ENCODE data around the gene XXYLT1.
A peak's percentile ranks its signal among the peaks of the same experiment; 100 is the strongest.
"Not testable (repeated sequence)": the region's sequence is repeated elsewhere in the genome, so short reads cannot be mapped to it uniquely, and the experiment has no call there.

XXYLT1 gene

DNA sequence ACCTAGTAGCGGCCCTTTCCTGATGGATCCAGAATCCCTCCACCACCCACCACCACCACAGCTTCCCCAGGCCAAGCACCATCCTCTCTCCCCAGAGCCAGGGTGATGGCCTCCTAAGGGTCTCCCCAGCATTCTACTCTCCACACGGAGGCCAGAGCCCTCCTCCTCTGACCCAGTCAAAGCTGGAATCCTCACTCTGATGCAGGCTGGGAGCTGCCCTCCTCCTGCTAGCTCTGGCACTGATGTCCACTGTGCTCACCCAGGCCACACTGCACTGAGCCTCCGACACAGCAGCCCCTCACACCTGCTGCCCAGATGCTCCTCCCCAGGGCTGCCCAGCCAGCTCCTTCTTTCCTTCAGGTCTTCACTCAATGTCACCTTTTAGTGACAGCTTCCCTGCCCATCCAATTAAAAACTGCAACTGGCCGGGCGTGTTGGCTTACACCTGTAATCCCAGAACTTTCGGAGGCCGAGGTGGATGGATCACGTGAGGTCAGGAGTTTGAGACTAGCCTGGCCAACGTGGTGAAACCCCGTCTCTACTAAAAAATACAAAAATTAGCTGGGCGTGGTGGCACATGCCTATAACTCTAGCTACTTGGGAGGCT is 21.0 kb downstream of the XXYLT1 start:
- DNase-seq = no peak

DNA sequence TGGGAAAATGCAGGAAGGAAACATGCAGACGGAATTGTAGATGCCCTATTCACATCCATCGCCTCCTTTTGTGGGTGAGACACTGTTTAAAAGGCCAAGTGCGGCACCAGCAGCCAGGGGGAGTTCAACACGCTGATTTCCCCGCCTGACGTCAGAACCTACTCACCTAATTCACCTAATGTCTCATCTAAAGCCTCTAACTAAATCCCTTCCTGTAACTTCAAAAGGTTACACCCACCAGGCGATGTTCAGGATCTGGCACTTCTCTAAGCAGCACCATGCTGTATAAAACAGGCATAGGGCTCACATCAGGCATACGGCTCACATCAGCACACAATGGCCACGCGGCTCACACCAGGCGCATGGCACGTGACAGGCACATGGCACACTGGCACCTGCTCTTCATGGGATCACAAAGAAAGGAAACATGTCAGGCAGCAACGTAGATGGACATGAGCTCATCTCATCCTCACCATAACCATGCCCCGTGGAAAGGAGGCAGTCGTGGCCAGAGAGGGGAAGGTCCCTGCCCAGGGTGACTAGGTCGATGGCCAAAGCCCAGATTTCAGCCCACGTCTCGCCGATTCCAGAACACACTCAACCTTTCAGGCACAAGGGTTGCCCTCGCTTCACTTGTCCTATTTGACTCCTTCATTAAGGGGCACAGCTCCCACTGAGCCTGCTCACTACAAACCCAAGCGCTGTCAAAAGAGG is 21.7 kb downstream of the XXYLT1 start:
- DNase-seq = no peak

DNA sequence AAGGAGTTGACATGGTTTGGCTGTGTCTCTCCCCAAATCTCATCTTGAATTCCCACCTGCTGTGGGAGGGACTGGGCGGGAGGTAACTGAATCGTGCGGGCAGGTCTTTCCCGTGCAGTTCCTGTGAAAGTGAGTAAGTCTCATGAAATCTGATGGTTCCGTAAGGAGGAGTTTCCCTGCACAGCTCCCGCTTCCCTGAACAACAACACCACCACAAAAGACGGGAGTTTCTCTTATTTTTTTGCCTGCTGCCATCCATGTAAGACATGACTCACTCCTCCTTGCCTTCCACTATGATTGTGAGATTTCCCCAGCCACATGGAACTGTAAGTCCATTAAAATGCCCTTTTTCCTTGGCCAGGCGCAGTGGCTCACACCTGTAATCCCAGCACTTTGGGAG is 22.7 kb downstream of the XXYLT1 start:
- DNase-seq = no peak

DNA sequence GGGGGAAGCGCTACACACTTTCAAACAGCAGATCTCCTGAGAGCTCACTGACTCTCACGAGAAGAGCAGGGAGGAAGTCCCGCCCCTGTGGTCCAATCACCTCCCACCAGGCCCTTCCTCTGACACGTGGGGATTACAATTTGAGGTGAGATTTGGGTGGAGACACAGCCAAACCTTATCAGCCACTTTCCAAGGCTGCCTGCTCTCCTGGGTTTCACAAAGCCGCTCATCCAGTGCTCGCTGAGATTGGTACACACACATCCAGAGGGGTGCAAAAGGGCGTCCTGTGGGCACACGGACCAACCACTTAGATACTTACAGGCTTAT is 23.1 kb downstream of the XXYLT1 start:
- DNase-seq = no peak

DNA sequence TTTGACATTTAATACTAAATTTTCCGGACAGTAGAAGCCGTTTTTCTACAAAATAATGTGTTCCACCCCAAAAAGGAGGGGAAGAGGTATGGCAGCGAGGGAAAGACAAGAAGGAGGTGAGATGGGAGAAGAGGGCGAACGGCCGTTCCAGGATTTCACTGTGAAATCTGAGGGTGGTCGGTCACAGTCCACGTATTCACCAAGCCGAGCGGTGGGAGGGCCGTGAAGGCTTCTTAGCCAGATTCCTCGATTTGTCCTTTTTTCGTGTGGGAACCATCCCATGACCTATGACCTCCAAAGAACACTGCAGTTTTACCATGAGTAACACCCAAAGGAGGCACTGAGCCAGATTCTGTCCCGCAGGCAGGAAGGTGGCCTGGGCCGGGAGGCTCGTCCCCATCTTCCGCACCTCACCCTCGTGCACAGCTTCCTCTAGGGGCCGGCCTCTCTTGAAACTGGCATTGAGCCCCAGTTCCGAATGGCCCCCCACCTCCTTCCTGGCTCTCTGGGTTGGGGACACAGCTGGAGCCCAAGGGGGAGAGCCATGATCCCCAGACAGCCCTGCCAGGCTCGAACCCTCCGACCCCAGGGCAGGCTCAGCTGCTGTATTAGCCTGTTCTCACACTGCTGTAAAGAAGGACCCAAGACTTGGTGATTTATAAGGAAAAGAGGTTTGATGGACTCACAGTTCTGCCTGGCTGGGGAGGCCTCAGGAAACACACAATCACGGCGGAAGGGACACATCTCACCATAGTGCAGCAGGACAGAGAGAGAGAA is 23.7 kb downstream of the XXYLT1 start:
- DNase-seq = no peak

DNA sequence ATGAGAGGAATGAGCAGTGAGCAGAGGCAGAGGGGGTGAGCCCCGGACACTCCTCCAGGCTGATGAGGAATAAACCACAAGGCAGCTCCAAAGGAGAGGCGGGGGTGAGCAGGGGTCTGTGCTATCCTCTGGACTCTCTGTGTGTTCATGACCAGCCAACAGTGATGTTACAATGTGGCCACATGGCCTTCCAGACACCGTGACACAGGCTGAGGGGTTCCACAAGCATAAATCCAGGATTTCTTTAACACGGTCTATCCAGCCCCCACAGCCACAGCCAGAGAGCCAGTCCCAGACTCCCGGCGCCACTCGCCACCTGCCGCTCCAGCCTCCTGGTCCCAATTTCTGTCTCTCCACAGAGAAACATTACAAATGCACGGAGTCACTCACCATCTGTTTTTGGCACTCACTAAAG is 24.4 kb downstream of the XXYLT1 start:
- no peak for DNase-seq

DNA sequence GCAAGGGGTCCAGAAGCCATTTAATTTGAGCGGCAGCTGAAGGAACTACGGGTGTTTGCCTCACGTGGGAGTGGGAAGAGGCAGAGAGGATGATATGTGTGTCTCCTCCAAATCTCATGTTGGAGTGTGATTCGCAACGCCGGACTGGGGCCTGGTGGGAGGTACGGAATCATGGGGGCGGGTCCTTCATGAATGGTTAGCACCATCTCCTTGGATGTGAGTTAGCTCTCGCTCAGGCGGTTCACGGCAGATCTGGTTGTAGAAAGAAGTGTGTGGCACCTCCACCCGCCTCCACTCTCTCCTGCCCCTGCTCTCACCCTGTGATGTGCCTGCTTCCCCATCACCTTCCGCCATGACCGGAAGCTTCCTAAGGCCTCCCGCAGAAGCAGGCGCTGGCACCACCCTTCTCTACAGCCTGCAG is 25.4 kb downstream of the XXYLT1 start:
- no peak for DNase-seq

DNA sequence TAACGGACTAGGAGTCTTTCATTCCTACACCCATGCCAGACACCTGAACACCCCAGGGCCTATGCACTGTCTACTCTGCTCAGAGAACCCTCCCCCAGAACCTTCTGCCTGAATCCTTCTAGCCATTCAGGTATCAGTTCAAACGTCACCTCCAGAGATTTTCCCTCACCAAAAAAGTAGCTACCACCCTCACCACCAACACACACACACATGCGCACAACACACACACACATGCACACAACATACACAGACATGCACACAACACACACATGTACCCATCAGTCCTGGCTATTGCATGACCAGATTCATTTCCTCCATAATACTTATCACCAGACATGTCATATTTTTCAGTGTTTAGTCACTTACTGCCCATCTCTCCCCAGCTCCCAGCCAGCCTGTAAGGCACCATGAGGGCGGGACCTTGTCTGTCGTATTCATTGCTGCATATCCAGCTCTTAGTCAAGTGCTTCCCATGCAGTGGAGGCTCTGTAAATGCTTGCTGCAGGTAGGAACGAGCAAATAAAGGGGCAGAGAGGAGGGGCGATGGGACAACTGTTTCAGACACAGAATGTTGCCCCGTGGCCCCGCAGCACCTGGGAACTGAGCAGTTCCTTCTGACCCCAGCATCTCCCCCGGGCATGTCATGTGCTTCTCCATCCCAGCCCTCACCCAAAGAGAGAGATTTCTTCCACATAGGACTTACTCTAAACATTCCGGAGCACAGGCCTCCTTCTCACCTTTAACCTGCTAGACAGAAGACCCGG is 29.2 kb downstream of the XXYLT1 start:
- no peak for DNase-seq

DNA sequence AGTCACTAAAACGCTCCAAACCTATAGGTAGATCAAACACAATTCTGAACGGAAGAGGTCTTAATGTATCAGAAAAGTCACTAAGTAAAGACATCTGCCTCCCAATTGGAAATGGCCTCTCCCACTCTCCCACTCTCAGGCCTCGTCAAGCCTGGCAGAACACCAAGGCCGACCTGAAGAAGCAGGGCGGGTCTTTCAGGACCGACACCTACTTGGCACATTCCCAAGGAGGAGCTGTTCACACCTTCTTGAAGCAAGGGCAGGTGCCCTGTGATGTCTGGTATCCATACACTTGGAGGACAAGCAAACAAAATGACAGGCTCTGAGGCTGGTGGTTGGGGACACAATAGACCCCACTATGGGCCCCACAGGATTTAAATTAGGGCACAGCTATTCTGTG is 30.0 kb downstream of the XXYLT1 start:
- DNase-seq = no peak

DNA sequence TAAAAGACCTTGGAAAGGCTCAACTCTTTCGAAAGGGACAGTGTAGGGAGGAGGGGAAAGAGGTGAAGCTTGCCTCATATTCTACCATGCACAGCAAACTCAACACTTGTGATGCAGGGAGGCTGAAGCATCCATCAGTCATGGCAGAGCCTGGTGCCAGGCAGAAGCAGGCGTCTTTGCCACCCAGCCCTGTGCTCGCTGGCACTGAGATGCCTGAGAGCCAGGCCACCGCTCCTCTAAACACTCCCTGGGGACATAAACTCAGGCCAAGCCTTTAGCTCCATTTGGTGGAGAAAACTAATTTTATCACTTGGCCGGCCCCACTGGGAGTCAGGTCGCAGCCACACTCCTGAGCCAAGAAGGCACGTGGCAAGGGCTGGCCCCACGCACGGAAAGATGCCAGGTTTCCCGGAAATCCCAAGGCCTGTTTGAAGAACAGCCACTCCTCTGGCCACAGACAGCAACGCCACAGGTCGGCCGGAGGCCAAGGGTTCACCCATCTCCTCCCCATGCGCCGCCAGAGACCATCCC is 30.7 kb downstream of the XXYLT1 start:
- no peak for DNase-seq

DNA sequence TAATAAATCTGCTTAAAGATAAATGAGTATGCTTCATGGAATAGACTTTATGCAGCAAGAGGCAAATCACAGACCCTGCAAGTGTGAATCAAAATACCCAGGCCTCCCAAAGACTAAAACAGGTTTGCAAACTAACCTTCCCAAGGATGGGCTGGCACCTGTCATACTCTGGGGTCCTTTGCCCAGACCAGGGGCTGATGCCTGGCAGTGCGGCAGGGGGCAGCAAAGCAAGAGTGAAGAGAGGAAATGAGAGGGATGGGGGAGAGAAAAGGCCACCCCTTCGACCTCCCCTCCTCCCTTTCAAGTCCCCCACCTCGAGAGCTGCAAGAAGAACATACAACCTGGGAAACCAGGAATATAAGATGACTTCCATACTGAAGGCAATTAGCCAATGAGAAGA is 31.8 kb downstream of the XXYLT1 start:
- no peak for DNase-seq

DNA sequence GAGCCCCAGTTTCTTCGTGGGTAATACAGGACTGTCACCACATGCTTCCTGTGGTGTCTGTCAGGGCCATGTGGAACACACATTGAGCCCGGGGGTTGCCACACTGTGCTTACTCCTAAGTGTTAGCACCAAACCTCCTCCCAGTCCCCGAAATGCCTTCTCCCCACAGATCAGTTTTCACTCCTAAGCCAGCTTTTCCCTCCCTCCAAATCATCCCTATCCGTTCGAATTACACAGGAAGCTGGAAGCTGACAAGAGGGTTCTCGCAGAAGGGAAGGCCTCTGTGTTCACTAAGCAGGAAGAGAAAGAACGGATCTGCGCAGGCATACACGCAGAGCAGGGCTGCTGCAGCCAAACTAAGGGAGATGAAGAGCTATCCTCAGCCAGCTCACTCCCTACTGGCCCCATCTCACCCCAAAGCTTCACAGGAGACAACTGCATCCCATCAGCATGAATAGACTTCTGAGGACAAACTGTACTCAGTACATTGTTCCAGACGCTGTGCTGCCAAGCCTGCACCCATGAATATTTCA is 32.3 kb downstream of the XXYLT1 start:
- no peak for DNase-seq

DNA sequence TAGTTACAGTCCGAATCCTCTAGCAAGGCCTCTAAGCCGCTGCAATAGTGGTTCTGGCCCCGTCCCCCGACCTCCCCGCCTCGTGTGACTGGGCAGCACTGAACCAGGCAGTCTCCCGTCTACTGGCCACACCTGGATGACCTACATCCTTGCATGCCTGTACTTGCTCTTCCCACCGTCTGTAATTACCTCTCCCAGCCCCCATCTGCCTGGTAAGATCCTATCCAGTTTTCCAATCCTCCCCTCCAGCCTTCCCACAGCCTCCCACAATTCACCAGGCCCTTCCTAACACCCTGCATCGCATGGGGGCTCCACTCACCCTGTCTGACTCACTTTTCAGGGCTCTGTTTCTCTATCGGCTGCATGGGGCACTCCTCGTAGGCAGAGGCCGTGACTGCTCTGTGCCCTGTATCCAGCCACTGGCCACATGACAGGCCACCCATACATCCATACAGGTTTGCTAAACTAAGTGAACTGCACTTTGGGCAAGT is 32.8 kb downstream of the XXYLT1 start:
- no peak for DNase-seq

DNA sequence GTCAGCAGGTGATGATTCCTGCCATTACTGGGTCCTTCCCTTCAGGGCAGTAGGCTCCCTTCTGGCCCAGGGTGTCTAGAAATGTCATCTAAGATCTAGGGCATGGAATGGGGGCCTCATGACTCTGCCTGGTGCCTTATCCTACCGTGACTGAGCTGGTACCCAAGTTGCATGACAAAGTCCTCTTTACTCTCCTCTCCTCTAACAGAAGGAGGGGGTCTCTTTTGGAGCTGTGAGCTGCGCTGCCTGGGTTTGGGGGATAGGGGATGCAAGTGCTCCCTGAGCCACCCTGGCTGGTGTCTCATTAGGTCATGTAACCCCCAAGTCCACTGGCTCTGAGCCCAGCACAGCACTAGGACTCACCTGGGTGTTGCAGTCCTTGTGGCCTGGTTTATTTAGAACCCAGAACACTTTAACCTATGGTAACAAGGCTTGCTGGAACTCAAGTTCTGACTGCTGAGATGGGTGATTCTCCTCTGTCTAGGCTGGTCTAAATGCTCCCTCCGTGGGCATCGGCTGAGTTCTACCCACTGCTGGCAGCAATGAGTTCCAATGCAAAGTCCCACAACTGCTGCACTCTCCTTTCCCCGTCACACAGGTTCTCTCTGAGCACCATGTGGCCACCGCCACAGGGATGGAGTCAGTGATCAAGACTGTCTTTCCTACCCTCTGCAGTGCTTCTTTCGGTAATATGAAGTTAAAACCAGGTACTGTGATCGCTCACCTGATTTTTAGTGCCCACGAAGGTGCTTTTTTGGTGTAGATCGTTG is 34.0 kb downstream of the XXYLT1 start:
- DNase-seq = no peak

DNA sequence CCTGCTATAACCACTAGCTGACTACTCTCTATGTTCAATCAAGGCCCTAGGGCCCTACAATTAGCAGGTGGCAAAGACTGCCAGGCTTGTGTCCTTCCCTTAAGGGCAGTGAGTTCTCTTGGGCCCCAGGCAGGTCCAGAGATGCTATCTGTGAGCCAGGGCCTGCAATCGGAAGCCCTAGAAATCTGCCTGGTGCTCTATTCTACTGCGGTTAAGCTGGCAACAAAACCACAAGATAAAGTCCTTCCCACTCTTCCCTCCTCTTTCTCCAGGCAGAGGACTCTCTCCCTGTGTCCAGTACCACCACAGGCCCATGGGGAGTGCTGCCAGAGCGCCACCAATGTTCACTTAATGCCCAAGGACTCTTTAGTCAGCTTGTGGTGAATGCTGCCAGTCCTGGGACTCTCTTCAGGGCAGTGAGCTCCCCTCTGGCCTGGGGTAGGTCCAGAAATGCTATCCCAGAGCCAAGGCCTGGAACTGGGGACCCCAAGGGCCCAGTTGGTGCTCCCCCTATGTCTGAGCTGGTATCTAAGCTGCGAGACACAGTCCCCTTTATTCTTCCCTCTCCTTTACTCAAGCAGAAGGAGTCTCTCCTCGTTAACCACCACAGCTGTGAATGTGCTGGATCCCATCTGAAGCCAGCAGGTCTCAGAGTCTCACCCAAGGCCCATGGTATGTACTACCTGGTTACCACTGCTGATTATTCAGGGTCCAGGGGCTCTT is 34.7 kb downstream of the XXYLT1 start:
- no peak for DNase-seq

DNA sequence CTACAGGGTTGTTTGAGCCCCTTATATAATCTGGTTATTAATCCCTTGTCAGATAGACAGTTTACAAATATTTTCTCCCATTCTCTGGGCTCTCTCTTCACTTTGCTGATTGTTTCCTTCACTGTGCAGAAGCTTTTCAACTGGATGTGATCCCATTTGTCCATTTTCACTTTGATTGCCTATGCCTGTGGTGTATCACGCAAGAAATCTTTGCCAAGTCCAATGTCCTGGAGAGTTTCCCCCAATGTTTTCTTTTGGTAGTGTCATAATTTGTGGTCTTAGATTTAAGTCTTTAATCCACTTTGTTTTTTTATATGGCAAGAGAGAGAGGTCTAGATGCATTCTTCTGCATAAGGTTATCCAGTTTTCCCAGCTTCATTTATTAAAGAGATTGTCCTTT is 40.7 kb downstream of the XXYLT1 start:
- DNase-seq = no peak

DNA sequence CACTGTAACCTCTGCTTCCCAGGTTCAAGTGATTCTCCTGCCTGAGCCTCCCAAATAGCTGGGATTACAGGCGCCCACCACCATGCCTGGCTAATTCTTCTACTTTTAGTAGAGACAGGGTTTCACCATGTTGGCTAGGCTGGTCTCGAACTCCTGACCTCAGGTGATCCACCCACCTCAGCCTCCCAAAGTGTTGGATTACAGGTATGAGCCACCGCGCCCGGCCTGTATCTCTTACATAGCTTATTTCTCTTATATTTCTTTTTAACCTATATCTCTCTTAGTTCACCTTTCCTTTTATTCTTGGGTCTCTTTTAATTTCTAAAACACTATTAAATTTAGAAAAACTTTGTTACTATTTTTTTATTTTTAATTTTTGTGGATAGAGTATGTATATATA is 42.1 kb downstream of the XXYLT1 start:
- DNase-seq = not testable (repeated sequence)

DNA sequence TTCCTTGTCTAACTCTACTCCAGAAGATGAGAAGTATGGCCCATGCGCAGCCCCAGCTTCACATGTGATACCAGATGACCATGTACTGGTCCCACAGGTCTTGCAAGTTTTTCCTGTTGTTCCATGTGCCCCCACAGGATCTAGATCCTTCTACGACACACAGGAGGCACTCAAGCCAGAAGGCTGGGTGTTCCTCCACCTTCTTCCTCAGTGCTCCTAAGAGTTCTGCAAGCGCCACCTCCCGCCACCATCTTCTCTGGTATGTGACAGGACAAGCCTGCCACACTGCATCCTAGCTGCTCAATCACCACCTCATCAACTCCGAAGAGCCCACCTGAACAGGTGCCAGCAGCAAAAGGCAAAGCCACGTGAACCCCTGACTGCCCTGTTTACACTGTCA is 43.1 kb downstream of the XXYLT1 start:
- no peak for DNase-seq

DNA sequence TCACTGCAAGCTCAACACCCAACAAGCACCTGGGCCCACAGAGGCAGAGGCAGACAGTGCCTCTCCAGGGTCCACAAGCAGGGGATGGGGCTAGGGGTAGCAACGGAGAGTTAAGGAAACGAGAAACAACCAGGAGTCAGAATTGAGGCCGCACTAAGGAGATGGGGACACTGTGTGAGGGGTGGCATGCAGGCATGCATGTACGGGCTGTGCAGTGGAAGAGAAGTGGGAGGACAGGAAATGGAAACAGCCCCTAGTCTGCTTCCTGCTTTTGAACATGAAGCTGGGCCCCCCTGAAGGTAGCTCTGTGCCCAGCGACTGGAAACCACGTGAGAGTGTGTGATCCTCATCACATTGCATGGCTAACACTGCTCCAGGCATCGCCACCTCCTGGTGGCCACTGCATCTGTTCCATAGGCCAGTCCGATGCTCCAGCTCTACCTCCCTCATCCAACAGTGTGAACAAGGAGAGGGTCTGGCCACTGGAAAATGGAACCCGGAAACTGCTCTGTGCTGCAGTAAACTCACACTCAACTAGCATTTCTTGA is 44.0 kb downstream of the XXYLT1 start:
- peak in 1 of 2 experiments; percentile 7 for DNase-seq

DNA sequence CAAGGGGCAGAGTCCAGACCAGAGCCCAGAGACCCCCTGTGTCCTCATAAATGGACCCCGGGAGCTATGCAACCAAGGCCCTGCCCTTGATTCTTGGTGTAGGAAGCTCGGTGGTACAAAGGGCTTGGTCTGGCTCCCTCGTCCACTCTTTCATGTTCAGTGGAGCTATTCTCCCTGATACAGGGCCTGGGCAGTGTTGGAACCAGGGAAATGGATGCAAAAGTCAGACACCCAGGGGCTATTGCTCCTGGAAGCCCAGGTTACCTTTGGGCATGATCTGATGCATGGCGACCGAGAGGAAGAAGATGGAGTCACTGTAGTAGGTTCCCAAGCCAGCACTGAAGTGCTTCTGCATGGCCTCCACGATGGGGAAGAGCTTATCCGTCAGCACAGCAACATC is 44.5 kb downstream of the XXYLT1 start:
- no peak for DNase-seq

DNA sequence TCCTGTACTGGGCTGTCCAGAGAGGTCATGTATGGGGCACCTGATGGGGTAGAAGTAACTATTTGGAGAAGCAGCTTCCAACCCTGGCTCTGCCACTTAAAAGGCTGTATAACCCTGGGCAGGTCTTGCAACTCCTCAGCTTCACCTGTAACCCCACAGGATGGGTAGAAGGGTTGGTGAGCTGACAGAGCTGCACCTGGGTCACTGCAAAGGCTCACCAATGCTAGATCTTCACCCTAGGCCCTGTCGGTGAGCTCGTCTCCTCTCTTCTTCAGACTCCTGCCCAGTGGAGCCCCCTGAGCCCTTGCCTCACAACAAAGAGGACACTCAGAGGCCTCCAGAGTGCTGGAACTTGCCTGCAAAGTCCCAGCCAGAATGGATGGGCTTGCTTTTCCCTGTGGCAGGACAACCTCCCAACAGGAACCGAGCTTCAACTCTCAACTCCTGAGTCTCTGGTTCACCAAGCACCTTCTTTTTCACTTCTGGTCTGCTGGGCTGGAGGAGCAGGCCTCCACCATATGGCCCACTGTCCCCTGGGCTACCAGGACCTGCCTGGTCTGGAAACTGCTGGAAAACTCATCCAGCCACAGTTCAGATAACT is 45.9 kb downstream of the XXYLT1 start:
- no peak for DNase-seq

Data from AML-193 (cell line).